Ramos (cell line): ENCODE data around the gene JPH3.

Experiments used
- in situ Hi-C: fragments of 300-500 bp; cut with MboI; formaldehyde crosslinking; loops from one replicate; pipeline ENCODE4 v1.14.3; 2022; ENCODE audit warnings: low sequenced_read_pairs; ENCODE audit not compliant: unreplicated experiment

The JPH3 gene

DNA sequence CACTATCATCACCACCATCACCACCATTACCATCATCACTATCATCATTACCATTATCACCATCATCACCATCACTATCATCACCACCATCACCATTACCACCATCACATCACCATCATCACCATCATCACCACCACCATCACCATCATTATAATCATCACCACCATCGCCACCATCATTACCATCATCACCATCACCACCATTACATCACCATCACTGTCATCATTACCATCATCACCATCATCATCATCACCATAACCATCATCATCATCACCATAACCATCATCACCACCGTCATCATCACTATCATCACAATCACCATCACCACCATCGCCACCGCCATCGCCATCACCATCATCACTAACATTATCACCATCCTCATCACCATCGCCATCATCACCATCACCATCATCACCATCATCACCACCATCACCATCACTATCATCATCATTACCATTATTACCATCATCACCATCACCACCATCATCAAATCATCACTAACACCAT, 4.9 kb upstream of the JPH3 start:
- in situ Hi-C loops = no loop called here

DNA sequence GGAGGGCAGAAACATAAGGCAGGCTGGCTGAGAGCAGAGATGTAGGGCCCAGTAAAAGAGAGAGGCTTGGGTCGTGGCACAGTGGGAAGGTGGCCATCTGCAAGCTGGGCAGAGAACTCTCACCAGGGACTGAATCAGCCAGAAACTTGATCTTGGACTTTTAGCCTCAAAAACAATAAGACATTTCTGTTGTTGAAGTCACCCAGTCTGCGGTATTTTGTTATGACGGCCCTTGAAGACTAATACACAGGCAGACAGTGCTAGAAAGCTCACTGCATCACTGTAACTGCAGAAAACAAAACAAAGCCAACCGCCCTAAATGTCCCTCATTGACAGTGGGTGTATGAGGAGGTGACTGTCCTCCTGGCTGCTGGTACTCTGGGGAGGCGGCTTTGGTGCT, 3.9 kb upstream of the JPH3 start:
- in situ Hi-C loops = no loop called here

GRCh38 chr16:87600246-87600645, 2.1 kb upstream of the JPH3 start:
- in situ Hi-C loops = no loop called here

GRCh38 chr16:87601401-87601981, 817 bp upstream of the JPH3 start:
- in situ Hi-C loops = no loop called here

- in situ Hi-C loops = no loop called here
Observed at GRCh38 chr16:87602821-87603683, 744 bp downstream of the JPH3 start.

DNA sequence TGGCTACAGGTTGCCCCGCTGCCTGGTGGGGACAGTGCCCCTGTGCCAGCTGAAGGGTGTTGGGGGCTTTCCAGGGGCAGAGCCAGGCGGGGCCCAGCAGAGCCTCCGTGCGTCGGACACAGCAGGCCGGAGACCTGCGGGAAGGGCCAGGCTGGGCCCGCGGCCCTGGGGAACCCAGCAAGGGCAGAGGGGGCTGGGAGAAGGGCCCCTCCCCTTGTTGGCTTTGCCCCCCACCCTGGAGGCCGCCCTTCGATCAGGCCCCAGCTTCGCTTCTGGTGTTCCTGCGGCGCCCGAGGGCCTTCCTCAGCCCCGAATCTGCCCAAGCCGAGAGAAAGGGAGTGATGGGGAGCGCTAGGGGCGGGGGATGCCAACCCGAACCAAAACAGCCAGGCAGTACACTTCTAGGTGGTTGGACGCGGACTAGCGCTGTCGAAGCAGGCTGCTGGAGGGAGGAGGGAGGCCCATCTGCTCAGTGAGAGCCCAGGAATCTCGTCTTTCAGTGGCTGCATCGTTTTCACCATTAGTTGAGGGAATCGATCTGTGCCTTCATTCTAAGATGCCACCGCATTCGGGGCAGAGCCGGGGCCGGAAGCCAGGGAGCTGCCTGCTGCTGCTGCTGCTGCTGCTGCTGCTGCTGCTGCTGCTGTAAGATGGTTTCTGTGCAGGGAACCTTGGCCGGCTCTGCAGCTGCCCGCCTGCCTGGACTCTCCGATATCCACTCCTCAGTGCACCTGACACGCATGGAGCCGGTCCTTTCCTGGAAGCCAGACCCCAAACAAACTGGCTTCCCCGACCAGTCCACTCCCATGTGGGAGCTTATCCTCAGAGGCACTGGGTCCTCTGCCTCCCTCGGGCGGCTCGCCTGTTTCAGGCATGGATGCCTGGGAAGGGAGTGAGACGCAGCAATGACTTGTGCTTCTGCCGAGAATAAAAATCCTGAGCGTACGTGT, 1.7 kb downstream of the JPH3 start:
- in situ Hi-C loops = no loop called here

DNA sequence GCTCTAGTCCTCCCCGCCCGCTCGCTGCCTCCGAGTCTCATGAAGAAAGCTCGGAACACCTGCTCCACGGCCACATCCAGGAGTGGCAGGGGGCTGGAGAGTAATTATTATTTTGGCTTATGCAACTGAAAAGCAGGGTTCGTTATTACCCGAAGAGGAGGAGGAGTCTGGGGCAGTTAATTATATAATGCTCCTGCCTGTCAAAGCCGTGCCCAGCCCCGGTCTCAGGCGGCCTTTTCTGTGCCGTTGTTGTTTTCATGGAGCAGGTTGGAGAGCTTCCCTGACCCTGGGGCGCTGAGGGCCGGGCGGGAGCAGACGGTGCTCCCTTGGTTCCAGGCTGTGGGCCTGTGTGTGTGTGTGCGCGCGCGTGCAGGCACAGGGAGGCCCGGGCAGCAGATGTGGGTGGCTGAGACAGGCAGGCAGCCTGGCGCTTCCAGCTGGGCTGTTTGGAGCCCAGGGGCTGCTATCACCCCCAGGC, 2.4 kb downstream of the JPH3 start:
- in situ Hi-C loops = no loop called here

- in situ Hi-C loops = no loop called here
Observed at GRCh38 chr16:87607223-87607622, 4.9 kb downstream of the JPH3 start.

GRCh38 chr16:87607871-87608270, 5.6 kb downstream of the JPH3 start:
- in situ Hi-C loops = no loop called here

- in situ Hi-C loops = no loop called here
Observed at GRCh38 chr16:87608400-87608985, 6.2 kb downstream of the JPH3 start.

DNA sequence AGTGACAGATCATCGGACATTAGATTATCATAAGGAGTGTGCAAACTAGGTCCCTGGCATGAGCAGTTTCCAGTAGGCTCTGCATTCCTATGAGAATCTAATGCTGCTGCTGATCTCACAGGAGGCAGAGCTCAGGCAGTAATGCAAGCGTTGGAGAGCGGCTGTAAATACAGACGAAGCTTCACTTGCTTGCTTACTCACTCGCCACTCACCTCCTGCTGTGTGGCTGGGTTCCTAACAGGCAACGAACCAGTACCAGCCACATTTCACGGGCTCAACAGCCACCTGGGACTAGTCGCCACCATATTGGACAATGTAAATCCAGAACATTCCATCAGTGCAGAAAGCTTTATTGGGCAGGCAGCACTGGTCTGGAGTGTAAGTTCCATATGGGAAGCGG, 7.7 kb downstream of the JPH3 start:
- in situ Hi-C loops = no loop called here

- in situ Hi-C loops = no loop called here
Observed at GRCh38 chr16:87611456-87611855, 9.1 kb downstream of the JPH3 start.

GRCh38 chr16:87613961-87614360, 11.7 kb downstream of the JPH3 start:
- in situ Hi-C loops = no loop called here

- in situ Hi-C loops = no loop called here
Observed at GRCh38 chr16:87615621-87616041, 13.3 kb downstream of the JPH3 start.

DNA sequence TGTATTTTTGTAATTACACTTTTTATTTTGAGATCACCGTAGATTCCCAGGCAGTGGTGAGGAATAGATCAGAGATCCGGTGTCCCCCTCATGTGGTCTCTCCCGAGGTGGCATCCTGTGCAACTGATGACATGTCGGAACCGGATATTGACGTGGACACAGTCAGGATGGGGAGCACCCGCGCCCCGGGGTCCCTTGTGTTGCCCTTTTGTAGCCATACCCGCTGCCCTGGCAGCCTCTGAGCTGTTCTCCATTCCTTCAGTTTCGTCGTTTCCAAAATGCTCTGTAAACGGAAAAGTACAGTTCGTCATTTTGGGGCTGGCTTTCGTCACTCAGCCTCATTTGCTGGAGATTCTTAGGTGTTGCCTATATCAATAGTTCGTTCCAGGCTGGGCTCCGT, 14.2 kb downstream of the JPH3 start:
- in situ Hi-C loops = no loop called here

DNA sequence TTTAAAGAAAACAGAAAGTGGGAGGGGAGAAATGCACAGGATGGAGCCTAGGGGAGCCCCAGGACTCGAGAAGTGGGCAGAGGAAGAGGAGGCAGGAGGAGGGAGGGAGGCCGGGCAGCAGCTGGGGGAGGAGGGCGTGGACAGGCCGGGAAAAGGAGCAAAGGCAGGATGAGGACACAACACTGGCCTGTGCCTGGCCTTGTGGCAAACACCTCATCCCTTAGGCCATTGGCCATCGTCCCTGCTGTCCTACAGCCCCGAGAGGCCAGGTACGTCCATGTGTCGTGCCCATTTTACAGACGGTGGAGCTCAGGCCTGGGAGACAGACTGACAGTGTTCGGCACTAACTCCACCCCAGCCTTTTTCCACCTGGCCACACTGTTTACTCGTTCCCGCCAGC, 15.9 kb downstream of the JPH3 start:
- in situ Hi-C loops = no loop called here

DNA sequence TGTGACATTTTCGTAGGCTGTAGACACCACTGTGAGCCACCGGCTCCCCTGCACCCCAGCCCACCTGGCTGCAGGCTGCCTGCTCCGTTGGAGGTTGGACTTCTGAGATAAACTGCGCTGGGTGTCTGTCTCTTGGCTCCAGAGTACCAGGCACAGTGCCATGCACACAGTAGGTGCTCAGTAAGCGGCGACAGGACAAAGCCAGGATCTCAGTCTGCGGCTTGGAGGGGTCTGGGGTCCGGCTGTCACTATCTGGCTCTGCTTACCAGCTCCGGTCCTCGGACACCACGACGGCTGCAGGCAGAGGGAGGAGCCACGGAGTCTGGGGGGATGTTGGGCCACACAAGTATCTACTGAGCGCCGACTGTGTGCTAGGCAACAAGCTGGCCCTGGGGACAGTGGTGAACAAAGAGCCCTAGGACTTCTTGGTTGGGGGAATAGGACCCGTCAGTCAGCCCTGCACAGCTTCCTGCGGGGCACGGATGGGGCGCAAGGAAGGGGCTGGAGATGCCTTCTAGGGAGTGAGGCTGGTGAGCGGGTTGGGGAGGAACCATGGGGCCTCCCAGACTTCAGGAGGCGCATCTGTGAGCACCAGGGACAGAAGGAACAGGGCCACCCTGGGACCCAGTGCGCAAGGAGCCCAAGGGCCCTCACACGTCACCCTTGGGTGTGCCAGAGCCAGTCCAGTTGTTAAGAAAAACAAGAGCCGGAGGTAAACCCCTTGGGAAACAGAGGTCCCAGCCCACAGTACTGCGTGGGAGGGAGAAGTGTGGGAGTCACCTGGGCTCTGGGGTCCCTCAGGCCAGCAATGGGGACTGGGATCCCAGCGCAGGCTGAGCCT, 17.3 kb downstream of the JPH3 start:
- in situ Hi-C loops = no loop called here

DNA sequence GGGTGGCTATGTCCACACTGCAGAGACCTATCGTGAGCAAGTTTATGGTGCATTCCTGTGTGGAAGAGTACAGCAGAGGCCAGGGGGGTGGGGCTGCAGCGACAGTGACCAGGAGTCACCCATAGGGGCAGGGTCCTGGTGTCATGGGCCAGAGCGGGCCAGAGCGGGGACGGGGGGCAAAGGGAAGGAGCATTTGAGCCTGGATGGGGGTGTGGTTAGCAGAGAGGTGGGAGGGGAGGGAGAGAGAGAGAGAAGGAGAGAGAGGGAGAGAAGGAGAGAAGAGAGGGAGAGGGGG, 17.8 kb downstream of the JPH3 start:
- in situ Hi-C loops = no loop called here

GRCh38 chr16:87621550-87621829, 19.2 kb downstream of the JPH3 start:
- in situ Hi-C loops = no loop called here
